22Rv1 (cell line): ENCODE data around the gene PARD6A.
A peak's percentile ranks its signal among the peaks of the same experiment; 100 is the strongest.

Experiments used
- H3K27ac ChIP-seq: fragments of 450-650 bp; 2 replicates; pipeline ENCODE4 v1.5.1; 2017
- CTCF ChIP-seq: fragments of 450-650 bp; IDR thresholded peaks from 2 replicates; pipeline ENCODE4 v1.5.1; 2017; ENCODE audit warnings: mild to moderate bottlenecking
- ZFX ChIP-seq: fragments of 450-650 bp; IDR thresholded peaks from 2 replicates; pipeline ENCODE4 v1.6.1; 2017; ENCODE audit warnings: antibody characterized with exemption, borderline replicate concordance

PARD6A gene

GRCh38 chr16:67663877-67664222 lies 3.1 kb downstream of the PARD6A start:
- H3K27ac ChIP-seq, result 0 out of 2 replicates have a peak overlapping the region, but pooled peaks have one; percentile 93
- TF ChIP-seq CTCF (peak; percentile 5; the same call in 1 of the 2 replicates), ZFX (no peak)

- no peak for TF ChIP-seq ZFX
- TF ChIP-seq CTCF, result no peak
- H3K27ac ChIP-seq, result 0 out of 2 replicates have a peak overlapping the region, but pooled peaks have one; percentile 18
These were observed 3.5 kb downstream of the PARD6A start for GRCh38 chr16:67664258-67664657.

GRCh38 chr16:67664871-67665270 lies 4.1 kb downstream of the PARD6A start:
- H3K27ac ChIP-seq, result 0 out of 2 replicates have a peak overlapping the region, but pooled peaks have one; percentile 18
- no peak for TF ChIP-seq ZFX
- TF ChIP-seq CTCF, result no peak

GRCh38 chr16:67665598-67665997 lies 4.8 kb downstream of the PARD6A start:
- TF ChIP-seq CTCF (no peak), ZFX (no peak)
- peak overlapping the region; percentile 80 for H3K27ac ChIP-seq

GRCh38 chr16:67666032-67666551 lies 5.3 kb downstream of the PARD6A start:
- H3K27ac ChIP-seq, result peak overlapping the region; percentile 80
- TF ChIP-seq ZFX (no peak), CTCF (no peak)

GRCh38 chr16:67666559-67667452 lies 6.0 kb downstream of the PARD6A start, which contains the start of the genes C16orf86 and ENKD1:
TSS of gene C16orf86 (plus strand) at chr16:67666814. CDS start at chr16:67666971, 157 bp downstream.
TSS of gene ENKD1 (minus strand) at chr16:67666750. CDS start at chr16:67666442, 308 bp downstream.
- H3K27ac ChIP-seq, result peak within 1 kb of the TSS; percentile 80
- TF ChIP-seq ZFX (no peak), CTCF (no peak)

GRCh38 chr16:67667453-67667816 lies 6.7 kb downstream of the PARD6A start:
- TF ChIP-seq ZFX, result no peak
- no peak for TF ChIP-seq CTCF
- H3K27ac ChIP-seq, result peak overlapping the region; percentile 80
